NCI-H524 treated with DMSO at 0.1 percent for 48 hours (cell line): ENCODE measurements around the gene PTTG1IP.
"Not testable (repeated sequence)": the region's sequence is repeated elsewhere in the genome, so short reads cannot be mapped to it uniquely, and the experiment has no call there.

Experiments
- DNase-seq: peaks from one replicate; lab custom pipeline; 2025; lab: John Stamatoyannopoulos, UW

PTTG1IP gene, protein sequence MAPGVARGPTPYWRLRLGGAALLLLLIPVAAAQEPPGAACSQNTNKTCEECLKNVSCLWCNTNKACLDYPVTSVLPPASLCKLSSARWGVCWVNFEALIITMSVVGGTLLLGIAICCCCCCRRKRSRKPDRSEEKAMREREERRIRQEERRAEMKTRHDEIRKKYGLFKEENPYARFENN

GRCh38 chr21:44873356-44874239 lies at the start of gene PTTG1IP:
TSS of gene PTTG1IP (minus strand) at chr21:44873690. CDS start at chr21:44873616, 74 bp downstream.
- peak; percentile 88 for DNase-seq

- DNase-seq: no peak
These were observed 48.4 kb upstream of the PTTG1IP start for GRCh38 chr21:44921928-44922327.

DNA sequence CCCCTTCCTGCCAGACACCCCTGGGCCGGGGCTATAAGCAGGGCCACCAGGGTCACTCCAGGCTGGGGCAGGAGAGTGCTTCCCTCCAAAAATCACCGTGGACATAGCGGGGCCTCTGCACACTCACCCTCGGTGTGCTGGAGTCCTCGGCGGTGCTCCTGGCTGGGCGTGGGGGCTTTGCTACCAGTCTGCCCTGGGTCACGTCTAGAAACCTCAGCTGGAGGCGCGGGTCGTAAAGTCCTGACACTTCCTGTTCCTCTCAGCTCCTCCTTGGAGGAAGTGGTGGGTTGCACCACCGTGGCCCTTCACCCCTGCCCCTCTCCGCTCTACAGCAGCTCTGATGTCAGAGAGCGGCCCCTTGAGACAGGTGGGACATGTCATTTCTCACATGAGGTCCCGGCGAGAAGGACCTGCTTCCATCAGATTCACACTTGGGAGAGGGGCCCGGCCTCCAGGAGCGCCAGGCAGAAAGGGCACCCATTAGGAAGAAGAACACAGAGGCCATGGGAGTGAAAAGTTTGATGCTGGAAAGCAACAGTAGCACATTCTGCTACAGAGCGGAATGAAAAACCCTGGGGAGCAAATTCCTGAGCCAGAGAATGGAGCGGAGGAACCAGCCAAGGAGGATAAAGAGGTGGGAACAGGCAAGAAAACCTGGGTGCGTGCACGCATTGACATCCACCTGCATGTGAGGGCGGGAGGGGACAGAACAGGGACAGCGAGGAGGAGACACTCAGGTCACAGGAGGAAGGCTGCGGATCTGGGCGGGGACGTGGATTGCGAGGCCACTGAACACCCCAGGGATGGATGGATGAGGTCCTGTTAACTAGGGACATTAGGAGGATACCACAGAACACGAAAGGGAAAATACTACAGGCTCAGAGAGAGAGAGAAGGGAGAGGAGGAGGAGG lies 47.5 kb upstream of the PTTG1IP start, which contains the start of gene ITGB2:
ITGB2 (minus strand) TSS at position 206 of the 911 bp plus-strand sequence. CDS start 10,117 bp downstream, outside the sequence.
- DNase-seq: no peak

- DNase-seq: no peak
These were observed 46.6 kb upstream of the PTTG1IP start for GRCh38 chr21:44919913-44920693.

DNA sequence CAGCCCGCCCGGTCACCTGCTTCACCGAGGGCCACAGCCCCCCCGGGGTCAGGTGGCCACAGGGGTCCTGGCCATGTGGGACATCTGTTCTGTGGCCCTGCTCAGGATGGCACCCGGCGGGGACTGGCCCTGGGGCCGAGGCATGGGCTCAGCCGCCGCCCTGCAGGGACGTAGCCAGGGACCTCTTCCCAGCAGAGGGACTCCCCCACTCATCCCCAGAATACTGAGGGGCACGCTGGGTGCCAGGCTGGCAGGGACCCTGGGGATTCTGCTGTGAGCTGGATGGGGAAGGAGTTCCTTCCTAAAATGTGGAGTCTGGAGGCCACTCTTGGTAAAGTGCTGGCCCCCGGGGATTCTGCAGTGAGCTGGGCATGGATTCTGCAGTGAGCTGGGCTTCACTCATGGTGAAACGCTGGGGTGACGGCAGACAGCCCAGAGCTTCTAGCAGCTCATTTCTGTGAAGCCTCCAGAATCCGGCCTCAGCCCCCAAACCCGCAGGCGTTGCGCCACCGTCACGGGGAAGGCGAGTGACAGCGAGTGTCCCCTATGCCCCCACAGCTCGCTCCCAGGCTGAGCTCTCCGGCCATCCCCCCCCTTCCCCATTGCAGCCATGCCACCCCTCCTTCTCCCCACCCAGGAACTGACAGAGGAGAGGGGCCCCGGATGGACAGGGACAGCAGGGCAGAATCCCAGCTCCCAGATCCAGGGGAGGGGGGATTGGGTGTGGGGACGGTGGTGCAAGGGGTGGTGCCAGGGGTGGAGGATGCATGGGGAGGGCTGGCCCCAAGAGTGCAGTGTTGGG lies 45.8 kb upstream of the PTTG1IP start:
- DNase-seq: no peak

DNA sequence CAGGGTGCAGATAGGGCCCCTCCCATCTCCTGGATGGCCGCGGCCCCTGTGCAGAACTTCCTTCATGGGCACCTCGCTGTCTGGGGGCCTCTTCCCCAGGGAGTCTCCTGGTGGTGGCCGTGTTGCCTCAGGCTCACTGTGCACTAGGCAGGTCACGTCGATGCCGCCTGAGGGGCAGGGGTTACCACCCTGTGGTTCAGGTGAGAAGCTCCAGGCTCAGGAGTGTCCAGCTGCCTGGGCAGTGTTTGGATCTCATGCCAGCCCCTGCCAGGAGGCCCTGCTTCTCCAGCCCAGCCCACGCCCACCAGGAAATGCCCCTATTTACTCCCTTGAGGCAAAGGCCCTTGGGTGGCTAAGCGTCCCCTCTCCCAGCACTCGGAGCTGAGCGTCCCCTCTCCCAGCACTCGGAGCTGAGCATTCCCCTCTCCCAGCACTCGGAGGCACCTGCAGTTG lies 45.1 kb upstream of the PTTG1IP start:
- DNase-seq: no peak

DNA sequence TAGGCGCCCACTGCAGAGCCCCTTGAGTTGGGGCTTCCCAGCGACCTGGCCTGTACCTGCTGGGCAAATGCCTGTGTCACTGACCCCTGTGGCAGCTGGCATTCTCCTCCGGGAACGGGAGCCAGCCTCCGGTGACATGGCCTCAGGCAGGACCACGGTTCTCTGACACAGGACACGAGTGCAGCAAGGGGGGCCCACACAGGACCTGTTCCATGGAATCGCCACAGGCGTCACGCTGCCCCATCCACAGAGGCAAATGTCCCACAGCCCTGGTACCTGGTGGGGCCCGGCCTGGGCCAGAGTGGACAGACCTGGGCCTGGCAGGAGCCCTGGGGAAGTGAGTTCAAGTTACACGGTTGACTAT lies 44.6 kb upstream of the PTTG1IP start:
- no peak for DNase-seq

DNA sequence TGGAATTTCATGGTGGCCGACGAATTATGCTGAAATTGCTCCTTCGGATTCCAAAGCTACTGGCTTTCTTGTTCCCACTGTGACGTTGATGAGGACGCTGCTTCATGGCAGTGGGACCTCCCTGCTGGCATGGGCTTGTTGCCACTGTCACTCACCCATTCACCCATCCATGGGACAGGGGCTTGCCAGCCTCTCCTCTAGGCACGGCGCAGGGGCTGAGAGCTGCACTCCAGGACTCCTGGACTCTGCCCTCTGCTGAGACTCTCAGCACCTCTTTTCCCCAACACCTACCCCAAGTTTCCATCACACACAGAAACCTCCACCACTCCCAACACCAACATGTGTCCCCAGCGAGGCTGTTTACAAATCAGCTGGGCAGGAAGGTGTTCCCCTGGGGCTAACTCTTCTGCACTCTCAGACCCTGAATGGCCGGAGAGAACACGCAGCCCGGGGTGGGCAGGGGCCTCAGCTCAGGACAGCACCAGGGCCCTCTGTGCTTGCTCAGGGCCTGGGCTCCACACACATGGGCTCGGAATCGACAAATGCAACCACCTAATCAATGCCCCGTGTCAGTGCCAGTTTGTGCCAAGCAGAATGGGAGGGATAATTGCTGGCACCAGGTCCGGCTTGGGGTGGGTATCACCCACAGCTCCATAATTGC lies 44.1 kb upstream of the PTTG1IP start:
- no peak for DNase-seq

DNA sequence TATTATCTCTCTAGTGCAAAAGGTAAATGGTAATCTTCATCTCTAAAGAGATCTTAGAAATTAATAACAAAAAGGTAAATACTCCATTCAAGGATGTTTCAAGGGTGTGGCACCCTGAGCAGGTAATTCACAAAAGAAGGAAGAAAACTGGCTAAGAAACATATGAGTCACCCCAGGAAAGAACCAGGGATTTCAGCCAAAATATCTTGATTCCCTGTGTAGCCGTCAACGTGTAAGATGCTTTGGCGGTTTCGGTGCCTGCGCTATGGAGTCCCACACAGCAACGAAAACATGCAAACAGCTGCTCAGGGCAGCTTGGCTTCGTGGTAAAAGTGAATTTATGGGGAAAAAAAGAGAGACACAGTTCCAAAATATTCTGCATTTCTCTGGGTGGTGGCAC lies 43.5 kb upstream of the PTTG1IP start:
- no peak for DNase-seq

DNA sequence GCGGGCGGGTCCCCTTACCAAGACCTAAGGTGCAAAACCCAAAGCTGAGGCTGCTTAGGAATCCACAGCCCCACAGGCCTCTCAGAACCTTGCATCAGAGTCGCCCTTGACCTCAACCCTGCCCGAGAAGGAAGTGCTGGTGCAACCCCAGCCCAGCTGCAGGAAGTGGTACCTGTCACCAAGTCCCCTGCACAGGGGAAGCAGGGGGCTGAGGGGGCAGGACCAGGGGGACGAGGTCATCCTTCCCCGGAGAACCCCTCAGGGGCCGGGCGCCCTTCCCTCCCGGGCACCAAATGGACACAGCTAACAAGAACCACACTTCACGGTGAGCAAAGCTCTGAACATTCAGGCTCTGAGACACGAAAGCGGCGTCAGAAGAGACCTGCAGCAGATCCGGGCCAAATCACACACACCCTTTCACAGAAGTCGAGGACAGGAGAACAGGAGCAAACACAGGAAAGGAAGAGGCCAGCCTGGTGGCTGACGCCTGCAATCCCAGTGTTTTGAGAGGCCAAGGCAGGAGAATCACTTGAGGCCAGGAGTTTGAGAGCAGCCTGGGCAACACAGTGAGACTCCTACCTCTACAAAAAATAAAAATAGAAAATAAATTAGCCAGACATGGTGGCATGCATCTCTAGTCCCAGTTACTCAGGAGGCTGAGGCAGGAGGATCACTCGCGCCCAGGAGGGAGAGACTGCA lies 40.8 kb upstream of the PTTG1IP start:
- DNase-seq: no peak

- no peak for DNase-seq
These were observed 40.1 kb upstream of the PTTG1IP start for GRCh38 chr21:44913425-44914175.

DNA sequence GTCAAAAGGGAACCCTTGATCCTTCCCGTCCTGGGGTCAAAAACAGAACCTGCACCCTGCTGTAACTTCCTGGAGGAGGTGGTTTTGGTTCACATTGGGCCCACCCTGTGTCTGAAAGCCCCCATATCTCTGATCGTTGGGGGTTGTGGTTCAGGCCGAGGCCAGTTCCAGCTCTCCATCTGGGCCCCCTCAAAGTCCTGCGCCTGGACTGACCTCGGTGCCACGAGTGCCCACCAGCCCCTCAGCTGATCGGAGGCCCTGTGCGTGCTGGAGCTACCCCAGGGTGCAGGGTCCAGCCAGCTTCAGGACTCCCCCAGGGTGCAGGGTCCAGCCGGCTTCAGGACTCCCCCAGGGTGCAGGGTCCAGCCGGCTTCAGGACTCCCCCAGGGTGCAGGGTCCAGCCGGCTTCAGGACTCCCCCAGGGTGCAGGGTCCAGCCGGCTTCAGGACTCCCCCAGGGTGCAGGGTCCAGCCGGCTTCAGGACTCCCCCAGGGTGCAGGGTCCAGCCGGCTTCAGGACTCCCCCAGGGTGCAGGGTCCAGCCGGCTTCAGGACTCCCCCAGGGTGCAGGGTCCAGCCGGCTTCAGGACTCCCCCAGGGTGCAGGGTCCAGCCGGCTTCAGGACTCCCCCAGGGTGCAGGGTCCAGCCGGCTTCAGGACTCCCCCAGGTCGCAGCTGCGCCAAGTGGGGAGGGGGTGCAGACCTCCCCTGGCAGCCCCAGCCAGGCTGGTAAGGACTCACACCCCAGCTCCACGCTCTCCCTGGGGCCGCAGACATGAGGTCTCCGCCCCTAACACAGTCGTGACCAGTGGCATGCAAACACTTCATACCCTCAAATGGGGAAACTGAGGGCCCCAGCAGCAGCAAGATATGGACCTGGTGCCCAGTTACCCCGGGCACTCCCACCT lies 39.3 kb upstream of the PTTG1IP start:
- DNase-seq: not testable (repeated sequence)

DNA sequence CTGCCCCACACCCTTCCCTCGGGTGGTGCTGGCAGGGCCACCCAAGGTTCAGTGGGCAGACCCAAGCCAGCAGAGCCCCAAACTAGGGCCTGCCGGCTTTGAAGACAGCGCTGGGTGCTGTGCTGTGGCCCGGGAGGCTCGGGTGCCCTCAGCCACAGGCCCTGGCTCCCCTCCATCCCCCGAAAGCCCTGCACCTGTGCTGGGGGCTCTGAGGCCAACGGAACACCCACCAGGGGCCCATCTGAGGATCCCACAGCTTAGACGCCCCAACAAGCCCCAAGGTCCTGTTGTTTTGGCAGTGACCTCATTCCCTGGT lies 38.6 kb upstream of the PTTG1IP start:
- DNase-seq: no peak

- no peak for DNase-seq
These were observed 38.1 kb upstream of the PTTG1IP start for GRCh38 chr21:44911384-44912157.

GRCh38 chr21:44911068-44911383 lies 37.5 kb upstream of the PTTG1IP start:
- DNase-seq: no peak

DNA sequence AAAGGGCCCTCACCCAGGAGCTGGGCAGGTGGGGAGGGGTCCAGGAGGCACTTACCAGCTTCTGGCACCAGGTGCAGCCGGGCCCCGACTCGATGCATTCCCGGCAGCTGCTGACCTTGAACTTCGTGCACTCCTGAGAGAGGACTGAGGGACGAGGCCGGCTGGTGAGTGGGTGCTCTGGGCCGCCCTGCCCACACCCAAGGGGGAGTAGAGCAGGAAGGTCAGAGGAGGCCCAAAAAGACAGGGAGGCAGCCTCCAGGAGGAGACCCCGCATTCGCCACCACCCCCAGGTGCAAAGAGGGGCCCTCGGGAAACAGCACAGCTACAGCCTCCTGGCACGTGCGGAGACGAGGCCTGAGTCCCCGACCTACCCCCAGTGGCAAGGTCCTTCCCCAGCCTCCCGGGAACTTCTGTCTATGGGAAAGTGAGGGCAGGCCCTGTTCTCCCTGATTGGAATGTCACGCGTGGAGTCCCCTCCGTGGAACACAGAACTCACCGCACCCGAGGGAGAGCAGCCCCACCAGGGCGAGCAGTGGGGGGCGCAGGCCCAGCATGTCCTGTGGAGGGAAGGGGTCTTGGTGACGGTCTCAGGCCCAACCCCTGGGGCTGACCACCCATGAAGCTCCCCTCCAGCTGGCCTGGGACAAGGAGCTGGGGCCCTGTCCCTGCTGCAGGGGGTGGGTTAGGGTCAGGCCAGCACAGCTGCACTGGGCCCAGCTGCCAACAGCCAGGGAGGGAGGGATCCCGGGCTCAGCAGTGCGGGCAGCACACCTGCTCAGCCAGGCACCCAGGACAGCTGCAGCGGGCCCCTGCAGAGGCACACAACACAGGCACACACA lies 37.0 kb upstream of the PTTG1IP start:
- no peak for DNase-seq
